ENCODE data around the gene IDH2.

Gene IDH2

DNA sequence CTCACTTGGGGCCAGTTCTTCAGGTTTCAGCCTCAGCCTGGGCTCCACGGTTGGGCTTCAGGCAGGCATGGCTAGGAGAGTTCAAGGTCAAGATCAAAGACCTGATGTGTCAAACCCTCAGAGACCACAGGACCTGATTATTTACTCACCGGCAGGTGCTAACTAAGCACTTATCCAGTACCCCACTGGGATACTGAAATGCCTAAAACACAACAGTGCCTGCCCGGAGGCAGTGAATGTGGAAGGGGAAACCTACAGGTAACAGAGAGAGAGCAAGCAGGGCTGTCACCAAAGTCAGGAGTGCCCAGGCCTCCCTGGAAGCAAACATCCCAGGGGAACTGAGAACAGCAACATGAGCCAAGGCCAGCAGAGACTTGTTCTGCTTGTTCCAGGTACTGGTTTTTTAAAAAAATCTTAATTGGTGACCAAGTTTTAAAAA lies 6.7 kb downstream of the IDH2 start:
- Histone ChIP-seq H3K27ac (peak overlapping the region; percentile 70), H3K4me2 (ENCODE audit: low read length) (peak overlapping the region; percentile 61), H3K4me3 (ENCODE audit: low read depth, low read length) (peak overlapping the region; percentile 44), H3K4me1 (peaks cover 15% of the 10 kb centered on the region), H3K9me3 (ENCODE audit: control insufficient read depth, low read length) (no peaks in the 10 kb centered on the region), H3K9ac (no peak overlapping the region), H3K27me3 (ENCODE audit: control insufficient read depth, insufficient read depth, low read length) (no peaks in the 10 kb centered on the region), H2AFZ (no peak overlapping the region), H3K79me2 (peaks cover 3% of the 10 kb centered on the region), H3K36me3 (ENCODE audit: control insufficient read depth, insufficient read depth, low read length) (no peaks in the 10 kb centered on the region)
- TF ChIP-seq, protein P1, sequence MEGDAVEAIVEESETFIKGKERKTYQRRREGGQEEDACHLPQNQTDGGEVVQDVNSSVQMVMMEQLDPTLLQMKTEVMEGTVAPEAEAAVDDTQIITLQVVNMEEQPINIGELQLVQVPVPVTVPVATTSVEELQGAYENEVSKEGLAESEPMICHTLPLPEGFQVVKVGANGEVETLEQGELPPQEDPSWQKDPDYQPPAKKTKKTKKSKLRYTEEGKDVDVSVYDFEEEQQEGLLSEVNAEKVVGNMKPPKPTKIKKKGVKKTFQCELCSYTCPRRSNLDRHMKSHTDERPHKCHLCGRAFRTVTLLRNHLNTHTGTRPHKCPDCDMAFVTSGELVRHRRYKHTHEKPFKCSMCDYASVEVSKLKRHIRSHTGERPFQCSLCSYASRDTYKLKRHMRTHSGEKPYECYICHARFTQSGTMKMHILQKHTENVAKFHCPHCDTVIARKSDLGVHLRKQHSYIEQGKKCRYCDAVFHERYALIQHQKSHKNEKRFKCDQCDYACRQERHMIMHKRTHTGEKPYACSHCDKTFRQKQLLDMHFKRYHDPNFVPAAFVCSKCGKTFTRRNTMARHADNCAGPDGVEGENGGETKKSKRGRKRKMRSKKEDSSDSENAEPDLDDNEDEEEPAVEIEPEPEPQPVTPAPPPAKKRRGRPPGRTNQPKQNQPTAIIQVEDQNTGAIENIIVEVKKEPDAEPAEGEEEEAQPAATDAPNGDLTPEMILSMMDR (IDR thresholded peaks at IDR 0.05): no peak

DNA sequence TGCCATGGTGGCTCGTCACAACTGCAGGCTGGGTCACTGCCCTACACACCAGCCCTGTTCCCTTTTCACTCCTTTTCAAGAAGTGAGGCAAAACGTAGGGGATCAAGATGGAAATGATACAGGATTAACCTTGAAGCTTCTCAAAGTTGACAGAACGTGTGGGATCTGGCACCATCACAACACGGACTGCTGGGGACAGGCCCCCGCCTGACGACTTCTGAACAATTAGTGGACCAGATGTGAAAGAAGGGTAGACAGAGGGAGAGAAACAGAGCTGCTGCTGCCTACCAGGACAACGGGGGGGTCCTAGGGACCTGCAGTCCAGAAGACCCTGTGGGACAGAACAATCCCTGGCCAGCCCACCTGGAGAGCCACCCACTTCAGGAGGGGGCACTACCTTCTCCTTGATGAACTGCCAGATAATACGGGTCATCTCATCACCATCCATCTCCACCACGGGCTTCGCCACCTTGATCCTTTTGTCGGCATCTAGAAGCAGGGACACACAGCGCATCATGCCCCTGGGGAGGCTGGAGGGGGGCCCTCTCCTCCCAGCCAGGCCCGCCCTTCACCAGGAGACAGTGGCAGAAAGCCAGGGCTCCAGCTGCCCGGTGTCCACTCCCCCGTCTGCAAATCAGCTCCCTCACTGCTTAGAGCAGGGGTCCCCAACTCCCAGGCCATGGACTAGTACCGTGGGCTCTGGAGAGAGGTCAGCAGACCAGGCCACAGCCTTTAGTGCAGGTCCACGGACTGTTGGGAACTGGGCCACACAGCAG lies 10.9 kb downstream of the IDH2 start:
- Histone ChIP-seq H3K4me2 (ENCODE audit: low read length) (no peak overlapping the region), H3K27ac (no peak overlapping the region), H3K79me2 (peaks cover 3% of the 10 kb centered on the region), H3K9me3 (ENCODE audit: control insufficient read depth, low read length) (no peaks in the 10 kb centered on the region), H3K4me1 (peaks cover 15% of the 10 kb centered on the region), H3K27me3 (ENCODE audit: control insufficient read depth, insufficient read depth, low read length) (no peaks in the 10 kb centered on the region), H3K9ac (no peak overlapping the region), H3K4me3 (ENCODE audit: low read depth, low read length) (no peak overlapping the region), H2AFZ (no peak overlapping the region), H3K36me3 (ENCODE audit: control insufficient read depth, insufficient read depth, low read length) (no peaks in the 10 kb centered on the region)
- TF ChIP-seq, protein P1 (IDR thresholded peaks at IDR 0.05): no peak

DNA sequence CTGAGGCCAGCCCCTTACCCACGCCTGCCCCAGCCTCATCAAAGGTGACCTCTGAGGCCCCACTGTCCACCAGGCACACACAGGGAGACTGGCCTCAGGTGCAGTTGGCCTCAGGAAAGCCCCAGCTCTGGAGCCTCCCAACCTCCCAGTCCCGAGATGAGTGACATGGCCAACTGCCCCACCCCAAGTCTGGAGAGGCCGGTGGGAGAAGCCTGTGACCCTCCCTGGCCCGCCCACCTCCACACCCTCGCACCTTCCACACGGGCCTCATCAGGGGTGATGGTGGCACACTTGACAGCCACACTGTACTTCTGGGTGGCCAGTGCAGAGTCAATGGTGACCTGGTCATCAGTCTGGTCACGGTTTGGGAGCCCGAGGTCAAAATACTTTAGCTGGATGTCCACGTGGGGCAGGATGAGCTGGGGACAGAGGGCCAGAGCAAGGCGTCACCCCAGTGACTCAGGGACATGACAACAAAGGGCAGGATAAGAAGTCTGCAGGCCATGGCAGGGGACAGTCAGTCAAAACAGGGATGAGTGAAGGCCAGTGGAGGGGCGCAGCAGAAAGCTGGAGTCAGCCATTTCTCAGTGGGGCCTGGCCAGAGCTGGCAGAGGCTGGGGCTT lies 11.9 kb downstream of the IDH2 start:
- H3K27ac ChIP-seq: no peak overlapping the region

DNA sequence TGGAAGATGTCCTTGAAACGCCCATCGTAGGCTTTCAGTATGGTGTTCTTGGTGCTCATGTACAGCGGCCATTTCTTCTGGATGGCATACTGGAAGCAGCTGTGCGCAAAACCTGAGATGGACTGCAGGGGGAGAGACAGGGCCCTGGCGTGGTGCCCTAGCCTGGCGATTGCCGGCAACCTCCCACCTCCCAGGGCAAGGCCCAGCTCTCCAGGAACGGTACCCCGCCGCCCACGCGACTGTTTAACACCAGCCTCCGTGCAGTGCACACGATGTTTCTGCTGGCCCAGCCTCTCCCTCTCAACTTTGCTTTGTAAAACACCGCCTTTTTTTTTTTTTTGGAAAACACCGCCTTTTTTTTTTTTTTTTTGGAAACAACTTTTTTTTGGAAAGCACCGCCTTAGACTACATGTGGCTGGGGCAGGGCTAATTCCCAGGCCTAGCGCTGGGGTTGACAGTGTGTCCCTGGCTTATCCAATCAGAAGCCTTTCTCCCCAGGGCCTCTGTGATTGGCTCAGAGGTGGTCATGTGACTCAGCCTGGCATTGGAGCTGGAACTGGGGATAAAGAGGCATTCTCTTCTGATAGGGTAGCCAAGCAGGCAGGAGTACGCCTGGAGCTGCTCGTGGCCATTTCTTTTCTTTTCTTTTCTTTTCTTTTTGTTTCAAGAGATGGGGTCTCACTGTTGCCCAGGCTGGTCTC lies 14.7 kb downstream of the IDH2 start:
- TF ChIP-seq, protein P1 (IDR thresholded peaks at IDR 0.05): no peak
- H3K27me3 ChIP-seq (ENCODE audit: control insufficient read depth, insufficient read depth, low read length): no peaks in the 10 kb centered on the region
- H3K79me2 ChIP-seq: no peaks in the 10 kb centered on the region
- no peaks in the 10 kb centered on the region for H3K4me1 ChIP-seq
- no peak overlapping the region for H3K27ac ChIP-seq
- H3K9ac ChIP-seq: no peak overlapping the region
- no peaks in the 10 kb centered on the region for H3K36me3 ChIP-seq (ENCODE audit: control insufficient read depth, insufficient read depth, low read length)
- no peaks in the 10 kb centered on the region for H3K9me3 ChIP-seq (ENCODE audit: control insufficient read depth, low read length)
- no peak overlapping the region for H3K4me3 ChIP-seq (ENCODE audit: low read depth, low read length)
- H2AFZ ChIP-seq: no peak overlapping the region
- H3K4me2 ChIP-seq (ENCODE audit: low read length): no peak overlapping the region

More for the DNA sequence above, 11.9 kb downstream of the IDH2 start:
- TF ChIP-seq, protein P1 (IDR thresholded peaks at IDR 0.05): no peak
- Histone ChIP-seq H3K79me2 (peaks cover 3% of the 10 kb centered on the region), H3K4me2 (ENCODE audit: low read length) (no peak overlapping the region), H3K36me3 (ENCODE audit: control insufficient read depth, insufficient read depth, low read length) (no peaks in the 10 kb centered on the region), H3K4me3 (ENCODE audit: low read depth, low read length) (no peak overlapping the region), H3K9me3 (ENCODE audit: control insufficient read depth, low read length) (no peaks in the 10 kb centered on the region), H3K9ac (no peak overlapping the region), H3K27me3 (ENCODE audit: control insufficient read depth, insufficient read depth, low read length) (no peaks in the 10 kb centered on the region), H2AFZ (no peak overlapping the region), H3K4me1 (peaks cover 8% of the 10 kb centered on the region)

All from parathyroid adenoma (tissue), 2 donors.